Ishikawa (cell line): ENCODE results near the gene USP6.

Experiments used
- CEBPB ChIP-seq: IDR thresholded peaks from 2 replicates; pipeline ENCODE4 v1.6.1; 2012
- CREB1 ChIP-seq: IDR thresholded peaks from 2 replicates; pipeline ENCODE4 v1.6.1; 2012; ENCODE audit warnings: low read depth
- EGR1 ChIP-seq: IDR thresholded peaks from 2 replicates; pipeline ENCODE4 v1.6.1; 2012
- EP300 ChIP-seq: IDR thresholded peaks from 2 replicates; pipeline ENCODE4 v1.6.1; 2012; ENCODE audit warnings: borderline replicate concordance
- FOXM1 ChIP-seq: IDR thresholded peaks from 2 replicates; pipeline ENCODE4 v1.6.1; 2012; ENCODE audit warnings: low read depth, borderline replicate concordance
- NFIC ChIP-seq: IDR thresholded peaks from 2 replicates; pipeline ENCODE4 v1.6.1; 2012
- RAD21 ChIP-seq: IDR thresholded peaks from 2 replicates; pipeline ENCODE4 v1.6.1; 2012; ENCODE audit warnings: low read depth
- TAF1 ChIP-seq: IDR thresholded peaks from 2 replicates; pipeline ENCODE4 v1.6.1; 2012; ENCODE audit warnings: low read depth, mild to moderate bottlenecking
- TCF12 ChIP-seq: IDR thresholded peaks from 2 replicates; pipeline ENCODE4 v1.6.1; 2012; ENCODE audit warnings: low read depth
- TEAD4 ChIP-seq: IDR thresholded peaks from 2 replicates; pipeline ENCODE4 v1.6.1; 2012
- YY1 ChIP-seq: IDR thresholded peaks from 2 replicates; pipeline ENCODE4 v1.6.1; 2012; ENCODE audit warnings: low read depth
- ZBTB7A ChIP-seq: IDR thresholded peaks from 2 replicates; pipeline ENCODE4 v1.6.1; 2012; ENCODE audit warnings: low read depth
- TF ChIP-seq, protein P1 (sequence below): IDR thresholded peaks from 2 replicates; pipeline ENCODE4 v1.6.1; 2012
- TF ChIP-seq, protein P2 (sequence below): IDR thresholded peaks from 2 replicates; pipeline ENCODE4 v1.6.1; 2012
- TF ChIP-seq, protein P3 (sequence below): IDR thresholded peaks from 2 replicates; pipeline ENCODE4 v1.6.1; 2012; ENCODE audit warnings: low read depth, mild to moderate bottlenecking

USP6 gene

DNA sequence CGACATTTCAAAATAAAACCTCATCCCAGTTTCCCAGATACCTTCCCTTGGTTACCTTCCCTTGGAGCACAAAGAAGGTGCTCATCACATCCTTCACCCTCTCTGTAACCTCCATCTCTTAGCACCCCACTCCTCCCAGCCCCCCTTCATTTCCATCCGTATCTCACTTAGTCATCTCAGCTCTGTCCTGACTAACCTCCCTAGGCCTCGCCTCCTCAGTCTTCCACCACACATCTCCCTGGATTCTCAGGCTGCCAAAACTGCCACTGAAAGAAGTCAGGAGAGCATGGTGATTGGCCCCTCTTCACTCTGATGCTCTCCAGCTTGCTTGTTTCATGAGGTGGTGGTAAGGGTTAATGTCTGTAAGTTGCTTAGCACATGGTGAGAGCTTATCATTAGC is 35.2 kb upstream of the USP6 start:
- TF ChIP-seq YY1 (no peak), CREB1 (no peak), TEAD4 (no peak), NFIC (no peak), EP300 (no peak)
- TF ChIP-seq, protein P1, sequence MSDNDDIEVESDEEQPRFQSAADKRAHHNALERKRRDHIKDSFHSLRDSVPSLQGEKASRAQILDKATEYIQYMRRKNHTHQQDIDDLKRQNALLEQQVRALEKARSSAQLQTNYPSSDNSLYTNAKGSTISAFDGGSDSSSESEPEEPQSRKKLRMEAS, result no peak

DNA sequence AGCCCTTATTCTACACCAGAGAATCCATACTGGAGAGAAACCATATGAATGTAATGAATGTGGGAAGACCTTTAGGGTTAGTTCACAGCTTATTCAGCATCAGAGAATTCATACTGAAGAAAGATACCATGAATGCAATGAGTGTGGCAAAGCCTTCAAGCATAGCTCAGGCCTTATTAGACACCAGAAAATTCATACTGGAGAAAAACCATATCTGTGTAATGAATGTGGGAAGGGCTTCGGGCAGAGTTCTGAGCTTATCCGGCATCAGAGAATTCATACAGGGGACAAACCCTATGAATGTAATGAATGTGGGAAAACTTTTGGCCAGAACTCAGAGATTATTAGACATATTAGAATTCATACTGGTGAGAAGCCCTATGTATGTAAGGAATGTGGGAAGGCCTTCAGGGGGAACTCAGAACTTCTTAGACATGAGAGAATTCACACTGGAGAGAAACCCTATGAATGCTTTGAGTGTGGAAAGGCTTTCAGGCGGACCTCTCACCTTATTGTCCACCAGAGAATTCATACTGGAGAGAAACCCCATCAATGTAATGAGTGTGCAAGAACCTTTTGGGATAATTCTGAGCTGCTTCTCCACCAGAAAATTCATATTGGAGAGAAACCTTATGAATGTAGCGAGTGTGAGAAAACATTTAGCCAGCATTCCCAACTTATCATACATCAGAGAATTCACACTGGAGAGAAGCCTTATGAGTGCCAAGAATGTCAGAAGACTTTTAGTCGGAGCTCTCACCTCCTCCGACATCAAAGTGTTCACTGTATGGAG is 23.4 kb upstream of the USP6 start:
- TF ChIP-seq TEAD4, result no peak
- no peak for TF ChIP-seq EP300
- TF ChIP-seq, protein P2, sequence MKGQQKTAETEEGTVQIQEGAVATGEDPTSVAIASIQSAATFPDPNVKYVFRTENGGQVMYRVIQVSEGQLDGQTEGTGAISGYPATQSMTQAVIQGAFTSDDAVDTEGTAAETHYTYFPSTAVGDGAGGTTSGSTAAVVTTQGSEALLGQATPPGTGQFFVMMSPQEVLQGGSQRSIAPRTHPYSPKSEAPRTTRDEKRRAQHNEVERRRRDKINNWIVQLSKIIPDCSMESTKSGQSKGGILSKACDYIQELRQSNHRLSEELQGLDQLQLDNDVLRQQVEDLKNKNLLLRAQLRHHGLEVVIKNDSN, result peak; percentile 49

DNA sequence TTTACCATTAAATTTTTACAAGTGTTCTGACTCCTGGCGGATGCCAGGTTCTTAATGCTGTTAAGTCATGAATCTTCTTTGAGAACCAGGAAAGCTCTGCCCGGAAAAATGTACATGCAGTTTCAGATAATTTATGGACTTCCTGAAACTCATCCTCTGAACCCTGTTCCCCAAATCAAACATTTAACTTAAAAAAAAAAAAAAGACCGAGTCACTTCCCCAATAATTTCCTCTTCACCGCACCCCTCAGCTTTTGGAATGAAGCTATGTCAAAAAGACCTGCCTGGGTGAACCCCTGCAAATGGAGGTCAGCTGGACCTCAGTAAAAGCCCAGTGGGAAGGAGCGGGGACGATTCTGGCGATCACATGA is 19.1 kb upstream of the USP6 start:
- TF ChIP-seq TAF1, result no peak
- no peak for TF ChIP-seq RAD21
- TF ChIP-seq EGR1, result no peak
- TF ChIP-seq TCF12, result no peak
- TF ChIP-seq CREB1, result no peak
- no peak for TF ChIP-seq EP300
- TF ChIP-seq, protein P1, result no peak
- TF ChIP-seq ZBTB7A, result no peak
- TF ChIP-seq, protein P3, sequence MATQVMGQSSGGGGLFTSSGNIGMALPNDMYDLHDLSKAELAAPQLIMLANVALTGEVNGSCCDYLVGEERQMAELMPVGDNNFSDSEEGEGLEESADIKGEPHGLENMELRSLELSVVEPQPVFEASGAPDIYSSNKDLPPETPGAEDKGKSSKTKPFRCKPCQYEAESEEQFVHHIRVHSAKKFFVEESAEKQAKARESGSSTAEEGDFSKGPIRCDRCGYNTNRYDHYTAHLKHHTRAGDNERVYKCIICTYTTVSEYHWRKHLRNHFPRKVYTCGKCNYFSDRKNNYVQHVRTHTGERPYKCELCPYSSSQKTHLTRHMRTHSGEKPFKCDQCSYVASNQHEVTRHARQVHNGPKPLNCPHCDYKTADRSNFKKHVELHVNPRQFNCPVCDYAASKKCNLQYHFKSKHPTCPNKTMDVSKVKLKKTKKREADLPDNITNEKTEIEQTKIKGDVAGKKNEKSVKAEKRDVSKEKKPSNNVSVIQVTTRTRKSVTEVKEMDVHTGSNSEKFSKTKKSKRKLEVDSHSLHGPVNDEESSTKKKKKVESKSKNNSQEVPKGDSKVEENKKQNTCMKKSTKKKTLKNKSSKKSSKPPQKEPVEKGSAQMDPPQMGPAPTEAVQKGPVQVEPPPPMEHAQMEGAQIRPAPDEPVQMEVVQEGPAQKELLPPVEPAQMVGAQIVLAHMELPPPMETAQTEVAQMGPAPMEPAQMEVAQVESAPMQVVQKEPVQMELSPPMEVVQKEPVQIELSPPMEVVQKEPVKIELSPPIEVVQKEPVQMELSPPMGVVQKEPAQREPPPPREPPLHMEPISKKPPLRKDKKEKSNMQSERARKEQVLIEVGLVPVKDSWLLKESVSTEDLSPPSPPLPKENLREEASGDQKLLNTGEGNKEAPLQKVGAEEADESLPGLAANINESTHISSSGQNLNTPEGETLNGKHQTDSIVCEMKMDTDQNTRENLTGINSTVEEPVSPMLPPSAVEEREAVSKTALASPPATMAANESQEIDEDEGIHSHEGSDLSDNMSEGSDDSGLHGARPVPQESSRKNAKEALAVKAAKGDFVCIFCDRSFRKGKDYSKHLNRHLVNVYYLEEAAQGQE, result no peak
- TF ChIP-seq YY1, result no peak

DNA sequence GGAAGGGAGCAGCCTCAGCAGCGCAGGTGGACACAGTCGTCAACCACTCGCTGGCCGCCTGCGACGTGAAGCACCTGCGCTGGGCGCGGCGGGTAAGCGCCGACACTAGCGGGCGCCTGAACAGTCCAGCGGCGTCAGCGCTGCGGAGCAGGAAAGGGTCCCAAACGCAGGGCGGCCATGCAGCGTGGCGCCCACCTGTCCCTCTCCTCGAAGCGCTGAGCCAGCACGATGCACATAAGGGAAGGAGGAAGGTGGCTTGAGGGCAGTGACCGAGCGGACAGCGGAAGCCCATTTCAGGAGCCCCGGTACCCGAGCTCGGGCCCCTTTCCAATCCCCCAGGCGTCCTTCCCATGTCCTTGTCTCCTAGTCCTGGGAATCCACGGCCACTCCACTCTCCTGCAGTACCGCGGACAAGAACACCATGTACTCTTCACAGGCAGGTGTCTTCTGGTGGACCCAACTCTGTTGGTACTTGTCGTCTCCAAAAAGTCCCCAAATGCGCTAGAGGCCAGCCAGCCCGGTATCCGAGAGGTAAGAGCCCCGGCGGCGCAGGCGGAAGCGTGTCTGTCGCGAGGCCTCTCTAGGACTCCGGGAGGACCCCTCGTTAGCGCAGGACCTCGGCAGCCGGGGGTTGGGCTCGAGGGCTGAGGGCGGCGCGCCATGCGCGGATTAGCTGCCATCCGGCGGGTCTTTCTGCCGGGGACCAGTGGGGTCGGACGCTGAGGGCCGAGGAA is 18.6 kb upstream of the USP6 start:
- TF ChIP-seq, protein P3, result no peak
- TF ChIP-seq CEBPB (no peak), TCF12 (no peak), YY1 (no peak), EGR1 (no peak), NFIC (no peak)
- TF ChIP-seq, protein P2, result no peak
- TF ChIP-seq, protein P1, result no peak

DNA sequence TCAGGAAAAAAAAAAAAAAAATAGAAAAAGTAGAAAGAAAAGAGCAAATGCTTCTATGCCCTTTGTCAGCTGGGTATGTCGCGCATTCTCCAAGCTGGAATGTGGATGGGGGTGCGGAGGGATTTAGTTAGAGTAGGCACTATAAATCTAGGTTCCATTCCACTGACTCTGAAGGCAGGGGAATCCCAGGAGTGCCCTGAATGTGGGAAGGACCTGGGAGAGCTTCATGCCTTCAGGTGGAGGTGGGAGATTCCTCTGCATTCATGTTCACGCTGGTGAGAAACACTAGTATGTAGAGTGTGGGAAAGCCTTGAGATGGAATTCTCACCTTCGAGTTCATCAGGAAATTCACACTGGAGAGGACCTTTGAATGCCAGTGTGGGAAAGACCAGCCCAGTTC is 16.6 kb upstream of the USP6 start:
- TF ChIP-seq RAD21 (no peak), CEBPB (no peak), EGR1 (no peak), TCF12 (no peak), YY1 (no peak), EP300 (no peak), FOXM1 (no peak), ZBTB7A (no peak), TEAD4 (no peak), NFIC (no peak), CREB1 (no peak)
- TF ChIP-seq, protein P2, result no peak
- TF ChIP-seq, protein P3, result no peak
- TF ChIP-seq, protein P1, result no peak
